C4-2B (cell line): Measurements from ENCODE around the gene ILKAP.

ENCODE experiments used
- ZFX ChIP-seq: fragments of 450-650 bp; IDR thresholded peaks from 2 replicates; pipeline ENCODE4 v1.6.1; 2017
- TF ChIP-seq, protein P1 (sequence below): fragments of 450-650 bp; conservative IDR thresholded peaks from 2 replicates; pipeline ENCODE4 v1.5.1; 2017; ENCODE audit warnings: mild to moderate bottlenecking

DNA sequence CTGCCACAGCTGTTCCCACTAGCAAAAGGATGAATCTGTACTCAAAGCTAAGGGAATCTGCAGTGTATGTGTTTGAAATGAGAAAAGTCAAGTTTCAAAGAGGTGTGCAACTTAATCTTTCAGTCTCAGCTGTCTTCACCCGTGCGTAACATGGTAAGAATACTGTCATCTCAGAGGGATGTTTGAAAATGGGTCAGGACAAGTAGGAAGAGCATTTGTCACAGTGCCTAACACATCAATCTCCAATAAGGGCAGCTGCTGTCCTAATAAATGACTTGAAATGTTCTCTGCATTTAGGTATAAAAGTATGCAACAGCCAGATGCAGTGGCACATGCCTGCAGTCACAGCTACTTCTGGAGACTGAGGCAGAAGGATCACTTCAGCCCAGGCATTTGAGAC is 13.1 kb downstream of the ILKAP start:
- TF ChIP-seq, protein P1, sequence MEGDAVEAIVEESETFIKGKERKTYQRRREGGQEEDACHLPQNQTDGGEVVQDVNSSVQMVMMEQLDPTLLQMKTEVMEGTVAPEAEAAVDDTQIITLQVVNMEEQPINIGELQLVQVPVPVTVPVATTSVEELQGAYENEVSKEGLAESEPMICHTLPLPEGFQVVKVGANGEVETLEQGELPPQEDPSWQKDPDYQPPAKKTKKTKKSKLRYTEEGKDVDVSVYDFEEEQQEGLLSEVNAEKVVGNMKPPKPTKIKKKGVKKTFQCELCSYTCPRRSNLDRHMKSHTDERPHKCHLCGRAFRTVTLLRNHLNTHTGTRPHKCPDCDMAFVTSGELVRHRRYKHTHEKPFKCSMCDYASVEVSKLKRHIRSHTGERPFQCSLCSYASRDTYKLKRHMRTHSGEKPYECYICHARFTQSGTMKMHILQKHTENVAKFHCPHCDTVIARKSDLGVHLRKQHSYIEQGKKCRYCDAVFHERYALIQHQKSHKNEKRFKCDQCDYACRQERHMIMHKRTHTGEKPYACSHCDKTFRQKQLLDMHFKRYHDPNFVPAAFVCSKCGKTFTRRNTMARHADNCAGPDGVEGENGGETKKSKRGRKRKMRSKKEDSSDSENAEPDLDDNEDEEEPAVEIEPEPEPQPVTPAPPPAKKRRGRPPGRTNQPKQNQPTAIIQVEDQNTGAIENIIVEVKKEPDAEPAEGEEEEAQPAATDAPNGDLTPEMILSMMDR, result no peak
- TF ChIP-seq ZFX, result no peak
